ENCODE data around the gene CCDC40.
"Not testable (repeated sequence)": the region's sequence is repeated elsewhere in the genome, so short reads cannot be mapped to it uniquely, and the experiment has no call there.

The CCDC40 gene

GRCh38 chr17:80023481-80024205, 12.8 kb upstream of the CCDC40 start:
- DNase-seq, result no peak

GRCh38 chr17:80024206-80024972, 12.1 kb upstream of the CCDC40 start:
- no peak for DNase-seq

GRCh38 chr17:80025140-80025539, 11.3 kb upstream of the CCDC40 start:
- no peak for DNase-seq

GRCh38 chr17:80025796-80026195, 10.6 kb upstream of the CCDC40 start:
- no peak for DNase-seq

- no peak for DNase-seq
Observed at GRCh38 chr17:80026359-80027042, 9.9 kb upstream of the CCDC40 start.

- no peak for DNase-seq
Observed at GRCh38 chr17:80027043-80027435, 9.4 kb upstream of the CCDC40 start.

GRCh38 chr17:80028030-80028429, 8.4 kb upstream of the CCDC40 start:
- no peak for DNase-seq

GRCh38 chr17:80029258-80029974, 7.0 kb upstream of the CCDC40 start:
- no peak for DNase-seq

- DNase-seq, result no peak
Observed at GRCh38 chr17:80030730-80031410, 5.6 kb upstream of the CCDC40 start.

- no peak for DNase-seq
Observed at GRCh38 chr17:80031691-80032430, 4.6 kb upstream of the CCDC40 start.

- no peak for DNase-seq
Observed at GRCh38 chr17:80032614-80033171, 3.7 kb upstream of the CCDC40 start.

- DNase-seq, result no peak
Observed at GRCh38 chr17:80033840-80034239, 2.6 kb upstream of the CCDC40 start.

- DNase-seq, result peak; percentile 71
Observed at GRCh38 chr17:80034791-80035686, 1.4 kb upstream of the CCDC40 start.

GRCh38 chr17:80035687-80035936, 830 bp upstream of the CCDC40 start, which contains the start of gene TBC1D16:
TBC1D16 (minus strand) TSS chr17:80035872; CDS start chr17:80013547, 22,325 bp downstream.
- DNase-seq, result no peak

- DNase-seq, result peak; percentile 41
Observed at GRCh38 chr17:80036715-80037477, 454 bp downstream of the CCDC40 start.

GRCh38 chr17:80043963-80044362, 7.5 kb downstream of the CCDC40 start:
- no peak for DNase-seq

- DNase-seq, result no peak
Observed at GRCh38 chr17:80045703-80046102, 9.3 kb downstream of the CCDC40 start.

- DNase-seq, result not testable (repeated sequence)
Observed at GRCh38 chr17:80046709-80047108, 10.3 kb downstream of the CCDC40 start.

GRCh38 chr17:80047176-80047575, 10.7 kb downstream of the CCDC40 start:
- DNase-seq, result no peak

- DNase-seq, result no peak
Observed at GRCh38 chr17:80049986-80050385, 13.5 kb downstream of the CCDC40 start.
